ENCODE data around the gene CHST8. TPM values are rescaled to one million over a fixed set of nuclear protein-coding genes. Genes with fewer than 3 reads are reported as not detected.

CHST8 gene
- total RNA-seq, 1 donor from 2014 or later = not detected

Other genes starting within 250 kb of the CHST8 start
- gene CEBPG, start 248.2 kb upstream of the CHST8 start, total RNA-seq = 51.7 and 55.7 TPM in 2 replicates
- 81.7 and 88.6 TPM in 2 replicates for gene PEPD, start 100.2 kb upstream of the CHST8 start, total RNA-seq
- 71.1 and 73.5 TPM in 2 replicates for gene KCTD15, start 174.9 kb downstream of the CHST8 start, total RNA-seq

Measured in kidney epithelial cell (primary cell).